Stimulated activated CD8-positive, alpha-beta memory T cell treated with anti-CD3 and anti-CD28 coated beads, Interleukin-12 subunit alpha, Interleukin-12 subunit beta, amount 100 ng/mL, for 24 hours (primary cell): ENCODE results near the gene RNF112.
"Not testable (repeated sequence)": the region's sequence is repeated elsewhere in the genome, so short reads cannot be mapped to it uniquely, and the experiment has no call there.

ENCODE experiments used
- DNase-seq: peaks from one replicate; pipeline ENCODE4 v3.0.0-alpha.2; 2020; ENCODE audit errors: extremely low read depth

The RNF112 gene

GRCh38 chr17:19414396-19415280 is 3.6 kb downstream of the RNF112 start:
- no peak for DNase-seq

- DNase-seq: no peak
These were observed 4.3 kb downstream of the RNF112 start for GRCh38 chr17:19415311-19415710.

- no peak for DNase-seq
These were observed 5.1 kb downstream of the RNF112 start for GRCh38 chr17:19415806-19416775.

- no peak for DNase-seq
These were observed 6.6 kb downstream of the RNF112 start for GRCh38 chr17:19417611-19418010.

GRCh38 chr17:19418251-19418992 is 7.4 kb downstream of the RNF112 start:
- DNase-seq: no peak

- DNase-seq: no peak
These were observed 10.2 kb downstream of the RNF112 start for GRCh38 chr17:19421219-19421618.

GRCh38 chr17:19421926-19422325 is 10.9 kb downstream of the RNF112 start:
- no peak for DNase-seq

- no peak for DNase-seq
These were observed 14.2 kb downstream of the RNF112 start for GRCh38 chr17:19424934-19425868.

- no peak for DNase-seq
These were observed 15.6 kb downstream of the RNF112 start for GRCh38 chr17:19426631-19427030.

- no peak for DNase-seq
These were observed 20.7 kb downstream of the RNF112 start for GRCh38 chr17:19431691-19432090.

GRCh38 chr17:19433255-19433654 is 22.2 kb downstream of the RNF112 start:
- DNase-seq: no peak

GRCh38 chr17:19433727-19434340 is 22.8 kb downstream of the RNF112 start:
- no peak for DNase-seq

GRCh38 chr17:19440421-19440820 is 29.4 kb downstream of the RNF112 start:
- no peak for DNase-seq

- not testable (repeated sequence) for DNase-seq
These were observed 30.3 kb downstream of the RNF112 start for GRCh38 chr17:19441288-19441687.

GRCh38 chr17:19442731-19443130 is 31.7 kb downstream of the RNF112 start:
- DNase-seq: no peak

GRCh38 chr17:19443148-19443547 is 32.1 kb downstream of the RNF112 start:
- no peak for DNase-seq

- DNase-seq: no peak
These were observed 34.1 kb downstream of the RNF112 start for GRCh38 chr17:19445105-19445504.

GRCh38 chr17:19446577-19446976 is 35.5 kb downstream of the RNF112 start:
- DNase-seq: not testable (repeated sequence)

GRCh38 chr17:19447085-19447583 is 36.1 kb downstream of the RNF112 start:
- DNase-seq: no peak
